GM21723 (cell line): Measurements from ENCODE around the gene XDH.
A peak's percentile ranks its signal among the peaks of the same experiment; 100 is the strongest.

ENCODE experiments used
- ATAC-seq: cut with Tn5 transposase; IDR thresholded peaks from one replicate; pipeline ENCODE4 v1.9.1; 2021; ENCODE audit warnings: mild to moderate bottlenecking, moderate library complexity; ENCODE audit not compliant: unreplicated experiment

The XDH gene

GRCh38 chr2:31366733-31367132, 47.8 kb downstream of the XDH start:
- no peak for ATAC-seq

DNA sequence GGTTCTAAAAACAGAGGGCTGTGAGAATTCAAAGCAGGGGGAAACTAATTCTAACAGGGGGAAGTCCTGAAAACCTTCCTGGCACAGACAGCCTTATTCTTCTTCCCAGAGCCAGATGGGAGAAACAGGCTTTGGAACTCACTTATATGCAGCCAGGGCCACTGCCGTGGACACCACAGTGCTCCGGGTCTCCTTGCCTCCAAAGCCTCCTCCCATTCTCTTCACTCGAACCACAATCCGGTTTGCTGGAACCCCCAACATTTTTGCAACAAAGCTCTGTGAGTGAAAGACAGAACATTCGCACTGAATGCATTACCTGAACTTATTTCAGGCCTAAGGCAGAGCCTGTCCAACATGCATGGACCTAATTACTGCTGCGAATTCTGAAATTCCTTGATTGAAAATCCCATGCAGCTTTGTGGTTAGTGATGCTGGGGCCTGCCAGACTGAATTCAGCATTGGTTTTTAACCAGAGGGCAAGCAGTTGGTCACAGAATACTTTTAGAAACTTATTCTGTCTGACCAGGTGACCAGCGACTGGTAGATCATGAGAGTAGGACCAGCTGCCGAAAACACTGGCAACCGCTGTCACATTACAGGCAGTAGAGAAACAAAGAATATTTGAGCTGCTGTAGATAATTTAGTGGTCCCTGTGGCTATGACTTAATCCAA, 48.6 kb downstream of the XDH start:
- no peak for ATAC-seq

DNA sequence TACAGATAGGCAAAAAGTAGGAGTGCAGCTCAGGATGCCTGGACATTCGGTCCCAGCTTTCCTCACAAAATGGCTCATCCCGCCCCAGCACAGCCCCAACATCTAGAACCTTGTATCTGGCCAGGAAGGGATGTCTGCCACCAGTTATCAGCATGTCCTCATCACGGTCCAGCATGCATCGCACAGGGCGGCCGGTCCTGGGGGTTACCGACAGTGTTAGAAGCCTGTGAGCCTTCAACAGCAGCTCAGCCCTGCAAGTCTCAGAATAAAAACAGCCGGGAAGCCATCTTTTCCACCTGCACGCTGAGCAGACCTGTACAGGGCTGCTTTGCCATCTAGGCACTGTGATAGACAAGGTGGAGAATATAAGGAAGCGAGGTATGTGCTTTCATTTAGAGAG, 49.2 kb downstream of the XDH start:
- no peak for ATAC-seq

DNA sequence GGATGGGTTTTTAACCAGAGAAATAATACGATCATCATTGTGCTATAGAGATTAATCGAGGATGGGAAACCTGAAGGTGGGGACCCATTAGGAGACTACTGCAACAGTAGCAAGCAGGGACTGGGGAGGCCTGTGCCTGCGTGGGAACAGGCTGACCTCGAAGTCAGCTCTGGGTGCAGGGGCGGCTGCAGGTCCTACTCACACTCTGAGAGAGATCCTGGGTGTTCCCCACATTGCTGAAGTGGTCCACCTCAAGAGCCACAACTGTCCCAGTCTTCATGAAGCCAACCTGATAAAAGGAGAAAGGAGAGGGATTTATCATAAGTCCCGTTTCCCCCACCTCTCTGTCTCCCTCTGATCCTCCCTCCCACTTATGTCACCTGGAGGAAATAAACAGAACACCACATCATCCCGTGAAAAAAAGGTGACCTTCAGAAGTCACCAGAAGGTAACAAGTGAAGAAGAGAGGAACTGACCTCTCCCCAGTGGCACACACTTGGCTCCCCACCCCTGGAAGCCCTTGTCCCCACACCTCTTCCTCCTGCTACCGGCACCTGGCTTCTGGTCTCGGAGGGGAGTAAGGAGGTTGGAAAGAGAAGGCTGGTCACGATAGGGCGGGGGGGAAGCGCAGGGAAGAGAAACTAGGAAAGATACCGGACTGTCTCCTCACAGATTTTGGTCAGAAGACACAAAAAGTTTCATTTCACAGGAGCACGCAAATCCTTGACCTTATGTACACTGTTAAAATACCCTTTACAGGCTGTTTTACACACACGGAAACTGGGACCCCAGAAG, 50.4 kb downstream of the XDH start:
- ATAC-seq = no peak

DNA sequence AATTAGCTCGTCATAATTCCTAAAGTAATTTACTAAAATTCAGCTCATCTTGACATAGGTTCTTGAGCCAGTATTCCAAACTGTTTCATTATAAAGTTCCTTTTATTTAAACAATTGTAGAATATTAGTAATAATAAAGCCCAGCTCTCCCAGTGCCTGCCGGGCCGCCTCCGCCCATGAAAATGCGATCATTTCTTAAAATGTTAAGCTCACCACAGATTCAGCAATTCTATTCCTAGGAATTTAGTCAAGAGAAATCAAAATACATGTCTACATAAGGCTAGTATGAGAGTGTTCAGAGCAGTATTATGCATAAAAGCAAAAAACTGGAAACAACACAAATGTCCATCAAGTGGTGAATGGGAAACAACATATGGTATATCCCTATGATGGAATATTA, 52.0 kb downstream of the XDH start:
- ATAC-seq = no peak

GRCh38 chr2:31359229-31359628, 55.3 kb downstream of the XDH start:
- ATAC-seq = no peak

DNA sequence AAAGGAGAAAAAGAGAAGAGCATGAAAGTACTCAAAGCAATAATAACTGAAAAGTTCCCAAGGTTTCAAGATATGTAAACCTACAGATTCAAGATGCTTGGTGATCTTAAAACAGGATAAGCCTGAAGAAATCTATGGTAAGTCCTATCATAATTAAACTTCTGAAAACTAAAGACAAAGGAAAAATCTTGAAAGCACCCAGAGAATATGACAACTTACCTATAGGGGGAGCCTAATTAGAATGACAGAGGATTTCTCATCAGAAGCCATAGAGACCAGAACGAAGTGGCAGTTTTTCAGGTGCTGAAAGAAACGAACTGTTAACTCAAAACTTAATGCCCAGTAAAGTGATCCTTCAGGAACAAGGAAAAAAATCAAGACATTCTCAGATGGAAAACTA, 59.7 kb downstream of the XDH start:
- ATAC-seq = no peak

DNA sequence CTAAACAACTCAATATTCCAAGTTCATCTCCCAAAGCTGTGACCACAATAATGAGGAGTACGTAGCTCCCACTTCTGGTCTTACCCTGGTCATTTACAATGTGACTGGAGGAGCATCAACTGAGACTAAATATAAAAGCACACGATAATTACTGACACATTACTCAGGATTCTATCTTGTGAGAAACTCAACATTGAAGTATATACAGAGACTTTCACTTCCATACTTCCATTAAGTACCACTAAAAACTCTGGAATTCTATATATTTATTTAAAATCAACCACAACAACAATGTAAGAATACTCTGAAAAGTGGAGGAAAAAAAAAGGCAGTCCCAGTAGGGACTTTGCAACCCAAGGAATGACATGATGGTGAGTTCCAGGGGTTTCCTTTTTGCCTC, 61.4 kb downstream of the XDH start:
- no peak for ATAC-seq

- no peak for ATAC-seq
These were observed 64.9 kb downstream of the XDH start for GRCh38 chr2:31349684-31350083.

DNA sequence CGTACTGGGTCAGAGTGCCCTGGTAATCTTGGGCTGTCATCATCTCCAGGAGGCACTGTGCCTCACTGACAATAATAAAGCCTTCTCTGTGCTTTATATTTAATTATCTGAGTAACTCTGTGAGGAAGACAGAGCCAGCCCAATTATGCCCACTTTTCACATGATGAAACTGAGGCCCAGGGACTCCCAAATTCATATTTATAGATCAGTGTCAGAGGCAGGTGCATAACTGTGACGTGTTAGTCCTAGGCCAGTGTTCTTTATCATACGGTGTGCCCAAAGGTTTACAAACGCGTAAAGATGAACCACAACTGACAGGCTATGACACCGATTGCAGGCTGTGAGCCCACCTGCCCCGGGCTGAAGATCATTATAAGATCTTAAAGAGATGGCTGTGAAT, 65.4 kb downstream of the XDH start:
- ATAC-seq = no peak

DNA sequence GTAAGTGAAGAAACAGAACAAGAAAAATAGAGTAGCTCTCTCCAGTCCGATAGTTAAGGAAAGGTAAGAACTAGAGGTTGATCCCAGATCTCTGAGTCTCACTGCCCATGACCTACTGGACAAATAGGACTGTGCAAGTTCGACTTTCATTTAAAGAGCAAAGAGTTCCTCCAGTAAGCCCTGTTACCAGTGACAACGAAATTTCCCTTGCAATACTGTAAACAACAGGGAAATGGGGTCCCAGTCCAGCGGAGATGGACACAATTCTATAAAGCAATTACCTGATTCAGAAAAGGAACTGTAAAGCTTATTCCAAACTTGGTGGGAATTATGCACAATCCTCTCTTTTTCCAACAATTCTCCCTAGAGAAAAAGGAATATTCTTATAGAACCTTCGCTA, 65.9 kb downstream of the XDH start:
- ATAC-seq = no peak

- ATAC-seq = no peak
These were observed 66.8 kb downstream of the XDH start for GRCh38 chr2:31347750-31348149.

GRCh38 chr2:31347319-31347718, 67.2 kb downstream of the XDH start:
- no peak for ATAC-seq

DNA sequence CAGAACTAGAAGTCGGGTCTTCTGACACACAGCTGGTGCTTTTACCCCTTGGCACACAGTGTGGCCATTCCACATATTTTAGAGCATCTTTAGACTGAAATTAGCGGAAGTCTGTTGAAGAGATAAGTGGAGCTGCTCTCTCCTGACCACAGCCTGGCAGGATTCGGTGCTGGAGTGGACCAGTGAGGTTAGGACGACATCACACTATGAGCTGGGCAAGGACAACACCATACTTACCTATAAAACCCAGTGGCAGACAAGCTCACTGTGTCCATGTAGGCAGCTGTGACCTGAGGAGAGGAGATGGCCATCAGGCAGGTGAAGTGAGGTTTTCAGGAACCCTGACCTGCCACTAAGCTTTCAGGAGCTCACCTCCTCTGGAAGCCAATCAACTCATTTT, 70.1 kb downstream of the XDH start:
- ATAC-seq = no peak

- no peak for ATAC-seq
These were observed 73.2 kb downstream of the XDH start for GRCh38 chr2:31341351-31341750.

GRCh38 chr2:31339696-31340095, 74.8 kb downstream of the XDH start:
- ATAC-seq = no peak

DNA sequence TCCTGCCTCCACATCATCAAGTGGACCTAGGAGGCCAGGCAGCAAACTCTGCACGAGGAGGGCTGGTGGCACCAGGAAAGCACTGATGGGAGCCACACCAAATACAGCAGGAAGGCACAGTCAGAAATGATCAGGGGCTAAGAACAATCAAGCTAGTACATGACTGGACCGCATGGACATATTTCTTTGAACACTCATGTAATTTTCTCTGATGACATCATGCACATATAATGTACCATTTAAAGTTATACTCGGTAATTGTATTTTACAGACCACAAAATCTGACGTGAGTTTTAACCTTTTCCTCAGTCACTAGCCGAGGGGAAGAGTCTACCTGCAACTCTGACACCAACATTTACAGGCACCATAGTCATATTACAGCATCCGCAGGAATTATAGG, 76.7 kb downstream of the XDH start:
- ATAC-seq = no peak

DNA sequence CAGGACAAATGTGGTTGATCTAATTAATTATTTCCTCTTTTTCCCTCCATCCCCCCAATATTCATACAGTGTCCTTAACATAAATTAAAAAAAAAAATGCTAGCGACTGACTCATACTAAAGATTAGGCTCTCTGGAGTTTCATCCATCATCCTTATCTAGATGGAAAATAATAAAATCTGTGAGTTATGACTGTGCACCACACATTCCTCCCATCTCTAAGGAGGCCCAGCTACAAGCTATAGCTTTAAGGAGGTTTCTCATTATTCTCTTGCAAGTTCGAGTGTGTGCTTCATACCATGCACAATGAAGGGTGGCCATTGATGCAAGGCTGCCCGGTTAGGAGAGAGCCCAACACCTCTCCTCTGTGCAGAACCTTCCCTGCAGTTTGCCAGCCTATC, 77.3 kb downstream of the XDH start:
- no peak for ATAC-seq

DNA sequence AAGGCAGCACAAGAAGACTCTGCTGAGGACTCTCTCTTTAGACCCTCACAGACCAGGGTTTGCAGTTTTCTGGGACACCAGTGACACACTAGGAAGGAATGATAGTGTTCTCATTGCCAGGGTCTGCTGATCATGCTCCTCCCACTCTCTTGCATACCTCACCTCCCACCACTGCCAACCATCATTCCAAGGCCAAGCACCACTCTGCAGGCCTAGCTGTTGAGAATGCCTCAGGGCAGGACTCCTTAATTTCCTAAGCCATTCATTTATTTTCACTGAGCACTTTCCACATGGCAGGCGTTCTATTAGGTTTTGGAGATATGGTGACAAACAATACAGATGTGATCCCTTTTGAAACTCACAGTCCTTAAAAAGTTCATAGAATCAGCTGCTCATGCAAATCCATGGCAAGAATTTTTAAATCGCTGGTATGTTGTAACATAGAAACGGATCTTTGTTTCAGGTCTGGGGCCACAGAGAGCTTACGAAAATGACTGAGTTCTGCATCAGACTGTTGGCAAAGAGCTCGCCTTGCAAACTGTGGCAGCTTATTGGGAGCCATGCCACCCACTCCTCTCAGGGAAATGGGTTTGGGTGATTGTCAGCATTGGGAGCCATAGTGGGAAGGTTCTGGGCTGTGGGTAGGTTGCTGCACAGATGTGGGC, 78.5 kb downstream of the XDH start:
- no peak for ATAC-seq

GRCh38 chr2:31334311-31335026, 80.1 kb downstream of the XDH start:
- no peak for ATAC-seq

DNA sequence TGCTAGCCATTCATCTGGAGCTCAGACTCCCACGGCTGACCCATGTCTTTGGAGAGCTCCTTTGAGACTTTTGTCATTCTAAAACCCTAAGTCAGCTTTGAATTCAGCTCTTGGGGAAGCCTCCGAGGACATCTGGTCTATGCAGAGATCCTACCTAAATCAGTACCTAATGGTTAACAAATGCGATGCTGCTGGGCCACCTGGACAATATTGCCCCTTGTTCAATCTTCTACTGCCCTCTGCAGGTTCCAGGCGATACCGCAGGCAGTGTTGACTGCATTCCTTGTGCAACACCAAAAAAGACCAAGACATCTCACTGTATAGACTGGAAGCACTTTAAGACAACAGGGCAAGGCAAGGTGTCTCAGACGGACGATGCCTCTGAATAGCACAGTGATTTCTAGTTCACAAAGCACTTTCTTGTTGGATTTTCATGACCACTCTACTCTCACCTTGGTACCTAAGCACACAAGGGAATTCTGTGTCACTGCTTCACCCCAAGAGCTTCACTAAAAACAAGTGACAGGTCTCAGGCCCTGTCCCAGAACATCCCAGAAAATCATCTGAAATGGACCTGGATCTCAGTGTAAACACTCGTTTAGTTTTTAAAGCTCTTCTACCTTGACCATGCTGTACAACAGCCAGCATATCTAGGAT, 80.9 kb downstream of the XDH start:
- ATAC-seq = peak; percentile 91
